Ammon's horn (tissue), 1 donor: ENCODE measurements around the gene TMEM242.
"Not testable (repeated sequence)": the region's sequence is repeated elsewhere in the genome, so short reads cannot be mapped to it uniquely, and the experiment has no call there.

Experiments
- DNase-seq: peaks from one replicate; pipeline ENCODE4 v3.0.0-alpha.2; 2016; ENCODE audit warnings: low spot score

The TMEM242 gene

DNA sequence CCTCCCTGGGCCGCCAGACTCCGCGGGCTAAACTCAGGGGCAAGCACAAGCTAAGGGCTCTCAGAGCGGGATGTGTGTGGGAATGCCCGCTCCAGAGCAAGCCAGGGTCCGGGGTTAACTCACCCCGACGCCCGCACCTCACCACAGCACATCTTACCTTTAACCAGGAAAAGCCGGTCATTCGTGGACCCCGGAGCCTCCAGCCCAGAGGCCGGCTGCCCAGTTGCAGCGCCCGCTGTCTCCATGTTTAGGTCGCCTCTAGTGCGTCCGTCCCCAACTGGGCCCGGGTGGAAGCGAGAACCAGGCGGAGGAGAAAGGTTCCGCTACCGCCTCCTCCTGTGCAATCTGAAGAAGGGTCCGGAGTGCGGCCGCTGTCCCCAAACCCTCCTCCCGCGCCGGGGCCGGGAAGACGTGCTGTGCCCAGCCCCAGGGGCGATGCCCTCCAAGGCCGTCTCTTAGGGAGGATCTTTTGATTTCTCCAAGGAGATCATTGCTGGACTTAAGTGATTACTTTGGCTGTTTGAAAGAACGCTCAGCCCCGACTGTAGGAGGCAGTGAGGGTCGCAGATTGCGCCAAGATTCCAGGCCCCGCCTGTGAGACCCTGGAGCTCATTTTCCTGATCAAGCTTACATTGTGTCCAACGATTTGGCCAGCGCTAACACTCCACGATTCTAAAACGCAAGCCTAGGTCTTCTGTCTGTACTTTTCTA is at the start of gene TMEM242:
Gene TMEM242 (minus strand): TSS at position 265 of the 711 bp plus-strand sequence. CDS start 20 bp downstream, at position 245.
- peak; percentile 92 for DNase-seq

DNA sequence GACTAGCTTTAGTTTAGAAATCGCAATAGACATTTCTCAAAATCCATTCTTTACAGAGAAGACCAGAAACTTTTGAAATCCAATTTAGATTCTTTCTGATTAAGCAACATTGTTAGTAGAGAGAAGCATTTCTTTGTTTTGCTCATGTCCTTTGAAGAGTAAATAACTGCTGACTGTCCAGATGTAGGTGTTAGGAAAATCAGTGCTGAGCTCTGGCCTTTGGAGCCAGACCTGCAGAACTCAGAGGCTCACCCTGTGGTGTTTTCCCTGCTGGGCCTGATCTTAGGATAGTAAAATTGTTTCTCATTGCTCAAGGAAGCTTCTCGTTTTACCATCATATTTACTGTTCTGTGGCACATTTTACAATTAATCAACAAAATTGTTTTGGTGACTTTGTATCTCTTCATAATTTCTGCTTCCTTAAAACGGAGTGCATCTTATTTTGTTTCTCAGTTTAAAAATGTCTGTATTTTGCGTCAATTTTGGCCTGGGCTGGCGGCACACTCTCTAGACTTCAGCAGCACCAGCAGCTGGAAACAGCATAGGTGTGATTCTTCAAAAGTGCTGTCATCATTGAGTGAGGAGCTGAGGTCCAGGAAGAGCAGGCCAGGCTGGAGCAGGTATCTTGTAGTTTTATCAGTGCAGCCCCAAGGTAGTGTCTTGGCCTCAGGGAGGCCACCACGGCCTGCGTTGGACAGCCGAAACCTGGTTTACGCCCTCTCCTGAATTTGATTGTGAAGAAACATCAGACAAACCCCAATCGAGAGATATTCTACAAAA is 49.4 kb upstream of the TMEM242 start:
- DNase-seq = no peak

DNA sequence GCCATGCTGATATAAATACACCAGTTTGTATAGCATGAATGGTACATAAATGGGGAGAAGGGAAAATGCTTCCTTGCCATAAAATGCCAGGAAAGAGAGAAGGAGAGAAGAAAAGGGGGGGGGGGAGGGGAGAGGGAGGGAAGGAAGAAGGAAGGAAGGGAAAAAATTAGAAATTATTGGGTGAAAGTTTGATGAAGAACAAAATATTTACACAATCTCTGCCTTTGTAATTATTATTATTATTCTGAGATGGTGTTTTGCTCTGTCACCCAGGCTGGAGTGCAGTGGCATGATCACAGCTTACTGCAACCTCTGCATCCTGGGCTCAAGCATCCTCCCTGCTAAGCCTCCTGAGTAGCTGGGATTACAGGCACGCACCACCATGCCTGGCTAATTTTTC is 47.4 kb upstream of the TMEM242 start:
- DNase-seq = no peak

DNA sequence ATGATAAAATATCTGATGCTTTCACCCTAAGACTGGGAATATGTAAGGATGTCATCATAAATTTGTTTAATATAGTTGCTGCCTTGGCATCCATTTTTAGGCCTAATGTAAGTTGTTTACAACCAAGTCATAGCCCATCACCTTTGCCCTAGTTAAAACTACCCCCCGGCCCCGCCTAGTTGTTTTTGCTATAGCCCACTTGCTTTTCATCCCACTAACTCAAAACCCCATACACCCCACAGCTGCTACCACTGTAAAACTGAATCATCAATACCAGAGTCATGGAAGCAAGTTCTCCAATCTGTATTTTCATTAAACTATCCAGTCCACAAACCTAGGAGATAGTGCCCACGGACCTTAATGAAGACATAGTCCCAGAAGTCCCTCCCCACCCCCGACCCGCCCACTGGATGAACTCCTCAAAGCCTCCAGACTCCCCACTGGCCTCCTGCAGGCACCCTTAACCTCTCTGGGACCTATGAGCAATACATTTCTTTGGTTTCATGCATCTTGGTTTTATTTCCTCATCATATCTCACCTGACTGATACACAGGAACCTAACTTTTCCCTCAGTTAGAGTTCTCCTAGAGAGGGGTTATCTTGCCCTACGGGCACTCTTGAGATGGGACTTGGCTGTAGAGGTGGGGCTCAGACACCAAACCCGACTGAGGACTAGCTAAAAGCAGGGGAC is 45.2 kb upstream of the TMEM242 start:
- no peak for DNase-seq

DNA sequence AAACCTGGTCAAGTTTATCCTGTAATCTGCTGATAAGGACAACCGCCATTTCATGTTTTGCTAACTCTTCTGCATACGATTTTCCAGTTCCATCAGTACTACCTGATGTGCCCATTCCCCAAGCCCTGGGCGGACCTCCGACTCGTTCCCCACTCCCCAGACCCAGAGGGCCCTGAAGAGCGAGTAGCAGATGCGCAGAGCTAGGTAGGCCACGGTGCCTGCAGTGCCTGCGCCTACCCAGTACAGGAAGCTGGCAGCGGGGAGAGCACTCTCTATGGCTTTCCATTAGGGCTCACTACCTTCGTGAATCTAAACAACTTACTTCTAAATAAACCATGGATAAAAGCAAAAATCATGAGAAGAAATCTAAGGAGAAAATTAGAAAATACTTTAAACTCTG is 43.3 kb upstream of the TMEM242 start:
- no peak for DNase-seq

DNA sequence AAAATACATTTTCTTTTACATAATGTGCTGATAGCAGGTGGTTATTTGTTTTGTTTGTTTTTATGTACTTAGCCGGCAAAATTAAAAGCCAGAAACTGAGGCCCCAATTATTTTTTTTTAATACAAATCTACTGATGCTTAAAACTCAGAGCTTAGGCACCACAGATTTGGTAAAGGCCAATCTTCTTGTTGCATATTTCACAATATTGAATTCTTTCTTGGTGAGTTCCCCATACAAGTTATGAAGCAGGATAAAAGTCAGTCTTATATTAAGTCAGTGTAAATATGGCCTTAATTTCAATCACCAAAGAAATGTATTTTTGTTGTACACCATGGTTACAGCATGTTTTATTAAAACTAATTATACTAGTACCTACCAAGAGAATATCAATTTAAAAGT is 41.4 kb upstream of the TMEM242 start:
- DNase-seq = no peak

DNA sequence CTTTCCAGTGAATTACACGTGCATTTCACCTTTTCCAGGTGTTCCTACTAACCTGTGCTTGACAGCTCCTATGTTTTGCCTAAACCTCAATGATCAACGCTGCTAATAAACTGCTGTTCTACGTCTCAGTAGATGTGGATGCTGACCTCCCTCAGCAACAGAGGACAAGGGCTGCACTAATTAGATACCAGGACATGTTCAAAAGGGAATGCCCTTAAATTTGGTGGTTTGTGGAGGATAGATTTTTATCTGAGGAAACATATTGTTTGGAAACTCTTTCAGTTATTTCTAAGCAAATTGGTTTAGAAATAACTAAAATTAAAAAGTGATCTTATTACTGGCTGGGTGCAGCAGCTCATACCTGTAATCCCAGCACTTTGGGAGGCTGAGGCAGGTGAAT is 38.6 kb upstream of the TMEM242 start:
- no peak for DNase-seq

DNA sequence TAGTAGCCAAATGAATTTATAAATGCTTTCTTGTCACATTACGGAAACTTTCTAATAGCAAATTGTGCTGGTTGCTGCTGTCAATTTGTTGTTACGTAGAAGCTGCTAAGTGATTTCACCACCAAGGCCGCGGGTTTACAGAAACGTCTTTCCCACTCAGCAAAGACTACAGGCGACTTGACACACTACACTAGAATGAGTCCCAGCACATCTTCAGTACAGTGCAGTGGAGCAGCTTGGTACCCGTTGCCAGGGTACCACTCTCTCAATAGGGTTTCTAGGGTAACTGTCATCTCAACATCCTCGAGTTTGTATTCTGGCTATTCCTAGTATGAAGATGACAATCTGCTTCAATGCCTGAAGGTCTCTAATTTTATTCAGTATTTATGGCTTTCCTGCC is 35.0 kb upstream of the TMEM242 start:
- DNase-seq = peak; percentile 49

DNA sequence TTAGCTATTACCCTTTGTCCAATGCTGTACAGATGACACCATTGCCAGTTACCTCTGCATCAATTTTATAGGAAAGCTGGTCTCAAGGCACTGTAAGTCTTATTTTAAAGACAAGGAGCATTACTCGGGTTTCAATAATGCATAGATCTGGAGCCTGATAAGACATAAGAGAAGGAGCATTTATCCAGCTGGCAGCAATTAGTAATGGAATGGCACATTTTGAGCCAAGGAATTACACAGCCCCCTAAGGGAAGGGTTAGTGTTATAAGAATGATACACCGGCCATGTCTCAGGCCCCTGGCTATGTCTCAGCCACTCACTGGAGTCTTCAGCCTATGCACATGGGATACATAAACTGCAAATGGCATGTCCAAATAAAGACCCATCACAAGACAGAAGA is 23.1 kb upstream of the TMEM242 start:
- DNase-seq = no peak

DNA sequence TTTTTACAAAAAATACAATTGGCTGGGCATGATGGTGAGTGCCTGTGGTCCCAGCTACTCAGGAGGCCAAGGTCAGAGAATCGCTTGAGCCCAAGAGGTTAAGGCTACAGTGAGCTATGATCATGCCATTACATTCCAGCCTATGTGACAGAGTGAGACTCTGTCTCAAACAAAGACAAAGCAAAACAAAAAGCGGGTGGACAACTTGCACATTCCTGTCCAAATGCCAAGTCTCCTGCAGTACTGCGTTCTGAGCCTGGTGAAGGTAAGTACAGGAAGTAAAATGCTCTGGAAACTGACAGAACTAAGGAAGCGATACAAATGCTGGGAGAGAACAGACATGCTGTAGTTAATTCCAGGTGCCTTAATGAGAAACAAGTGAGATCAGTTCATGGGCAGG is 20.4 kb upstream of the TMEM242 start:
- DNase-seq = no peak

DNA sequence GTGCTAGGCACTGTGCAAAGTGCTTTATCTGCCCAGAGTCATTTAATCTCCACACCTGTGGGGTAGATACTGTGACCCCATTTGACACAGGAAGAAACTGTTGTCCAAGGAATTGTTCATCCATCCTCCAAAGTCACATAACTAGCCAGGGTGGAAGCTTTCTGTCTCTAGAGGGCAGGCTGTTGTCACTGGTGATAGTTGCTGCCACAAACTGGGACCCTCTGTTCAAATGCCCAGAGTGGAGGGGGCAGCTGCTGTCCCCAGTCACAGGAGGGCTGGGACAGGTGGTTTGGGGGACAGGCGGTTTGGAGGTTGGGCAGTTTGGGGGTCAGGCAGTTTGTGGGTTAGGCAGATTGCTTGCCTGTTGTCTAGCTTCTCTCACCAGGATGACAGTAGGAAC is 16.1 kb upstream of the TMEM242 start:
- DNase-seq = no peak

DNA sequence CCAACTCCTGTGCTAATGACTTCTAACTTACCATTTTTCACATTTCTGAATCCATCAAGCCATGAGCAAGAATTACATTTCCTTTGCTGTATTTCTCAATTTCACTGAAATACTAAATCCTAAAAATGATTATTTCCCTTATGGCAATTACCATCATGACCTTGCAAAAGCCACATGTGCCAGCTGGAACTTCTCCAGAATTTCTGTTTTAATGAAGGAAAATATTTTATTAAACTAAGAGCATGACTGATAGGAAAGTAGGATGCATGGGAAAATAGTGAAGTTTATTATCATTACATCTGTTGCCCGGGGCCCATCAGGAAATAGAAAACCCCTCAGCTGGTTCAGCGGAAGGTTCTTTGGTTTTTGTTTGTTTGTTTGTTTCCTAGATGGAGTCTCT is 14.4 kb upstream of the TMEM242 start:
- DNase-seq = no peak

DNA sequence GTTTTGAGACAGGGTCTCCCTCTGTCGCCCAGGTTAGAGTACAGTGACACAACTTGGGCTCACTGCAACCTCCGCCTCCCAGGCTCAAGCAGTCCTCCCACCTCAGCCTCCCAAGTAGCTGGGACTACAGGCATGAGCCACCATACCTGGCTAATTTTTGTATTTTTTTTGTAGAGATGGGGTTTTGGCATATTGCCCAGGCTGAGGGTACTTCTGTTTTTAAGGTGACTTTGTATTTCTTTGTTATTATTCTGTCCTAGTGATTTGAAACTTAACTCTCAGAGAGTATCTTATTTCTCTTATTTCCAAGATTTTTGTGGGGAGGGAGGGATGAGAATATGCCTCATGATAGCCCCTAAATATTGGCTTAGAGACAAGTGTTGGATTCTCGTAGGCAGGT is 14.0 kb upstream of the TMEM242 start:
- DNase-seq = not testable (repeated sequence)

DNA sequence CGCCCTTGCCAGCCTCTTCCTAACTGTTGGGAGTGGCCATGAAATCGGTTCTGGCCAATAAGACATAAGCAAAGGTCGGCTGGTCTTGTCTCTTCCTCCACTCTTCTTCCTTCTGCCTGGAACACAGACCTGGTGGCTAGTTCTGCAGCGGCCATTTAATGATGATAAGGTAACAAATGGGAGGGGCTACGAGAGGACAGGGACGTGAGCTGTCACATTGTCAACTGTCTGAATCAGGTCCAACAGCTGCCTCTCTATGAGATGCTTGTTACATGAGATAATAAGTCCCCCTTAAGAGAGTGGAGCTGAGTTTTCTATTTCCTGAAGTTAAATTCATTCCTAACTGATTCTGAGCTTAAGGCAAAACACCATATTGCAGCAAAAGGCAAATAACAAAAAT is 12.5 kb upstream of the TMEM242 start:
- DNase-seq = no peak

DNA sequence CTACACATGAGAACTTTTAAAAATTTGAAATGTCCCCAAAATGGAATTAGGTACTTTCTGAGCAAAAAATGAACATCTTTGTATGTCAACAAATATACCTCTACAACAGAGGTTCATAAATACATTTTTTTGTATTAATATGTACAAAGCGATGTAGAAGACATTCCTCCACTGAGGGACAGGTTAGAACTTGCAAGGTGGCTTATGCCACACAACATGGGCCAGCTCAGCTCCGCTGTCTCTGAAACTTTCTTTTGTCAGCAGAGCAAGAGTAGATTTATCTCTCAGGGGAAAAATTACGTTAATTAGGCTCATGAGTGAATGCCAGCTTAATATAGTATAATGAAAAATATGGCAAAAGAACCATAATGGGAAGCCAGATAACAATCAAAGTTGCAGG is 10.6 kb upstream of the TMEM242 start:
- DNase-seq = no peak

DNA sequence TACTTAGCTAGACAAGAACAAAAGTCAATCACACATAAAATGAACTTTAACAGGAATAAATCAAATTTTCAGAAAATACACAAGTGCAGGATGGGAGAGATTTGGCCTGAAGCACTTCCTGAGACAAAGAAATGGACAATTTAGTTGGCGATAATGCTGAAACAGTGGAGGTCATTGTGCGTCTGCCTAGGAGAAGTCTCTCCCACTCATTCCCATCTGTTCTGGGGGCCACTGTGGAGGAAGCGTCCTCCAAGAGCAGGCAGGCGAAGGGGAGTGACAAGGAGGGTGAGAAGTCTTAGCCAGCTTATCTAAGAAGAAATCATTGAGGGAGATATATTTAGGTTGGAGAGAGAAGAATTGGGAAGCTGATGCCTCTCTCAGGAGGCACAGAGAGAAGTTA is 10.2 kb upstream of the TMEM242 start:
- no peak for DNase-seq

DNA sequence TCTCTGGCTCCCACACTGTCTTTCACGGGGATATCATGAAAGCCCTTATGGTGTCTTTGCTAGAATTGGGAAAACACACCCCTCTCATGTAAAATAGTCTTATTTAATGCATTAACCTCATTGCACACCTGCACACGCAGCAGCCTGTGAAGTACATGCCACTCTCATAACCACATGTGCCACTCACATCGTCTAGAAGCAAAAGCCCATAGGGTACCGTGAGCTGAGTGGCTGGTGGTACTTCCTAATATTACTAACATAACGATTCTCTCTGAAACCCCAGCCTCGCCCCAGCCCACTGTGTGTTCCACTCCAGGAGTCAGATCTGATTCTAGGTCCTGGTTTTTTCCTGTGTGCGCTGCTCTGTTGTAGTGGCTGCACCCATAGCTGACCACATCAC is 9.5 kb upstream of the TMEM242 start:
- DNase-seq = no peak

DNA sequence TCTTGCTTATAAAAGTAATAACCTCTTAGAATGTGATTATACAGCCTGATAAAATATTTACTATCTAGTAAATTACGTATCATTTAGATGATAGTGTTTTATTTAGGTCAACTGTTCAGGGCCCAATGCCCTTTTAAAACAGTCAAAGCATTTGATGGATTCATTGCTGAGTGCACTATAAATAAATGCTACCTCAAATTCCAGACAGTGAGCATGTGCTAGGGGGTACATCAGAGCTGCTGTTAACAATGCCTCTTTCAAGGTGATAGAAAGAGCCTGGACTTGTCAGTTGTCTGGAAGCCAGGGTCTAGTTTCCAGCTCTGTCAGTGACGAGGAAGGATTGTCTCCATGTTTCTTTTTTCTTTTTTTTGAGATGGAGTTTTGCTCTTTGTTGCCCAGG is 7.5 kb upstream of the TMEM242 start:
- DNase-seq = no peak

DNA sequence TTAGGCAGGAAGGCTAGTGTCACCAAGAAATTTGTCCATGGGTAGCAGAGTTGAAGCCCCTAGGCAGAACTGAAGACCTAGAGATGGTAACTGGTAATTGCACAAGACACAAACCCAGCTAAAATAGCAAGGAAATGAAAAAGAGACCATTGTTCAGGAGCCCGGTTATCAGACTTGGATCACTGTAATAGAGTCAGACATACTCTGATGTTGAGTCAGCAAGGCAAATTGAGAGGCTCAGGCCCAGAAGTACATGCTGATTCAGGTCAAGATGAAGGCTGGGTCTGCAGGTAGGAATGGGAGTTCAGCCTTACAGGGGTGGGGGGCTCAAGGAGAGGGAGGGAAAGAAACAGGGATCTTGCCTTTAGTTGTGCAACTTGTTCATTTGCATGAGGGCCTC is 6.5 kb upstream of the TMEM242 start:
- no peak for DNase-seq

DNA sequence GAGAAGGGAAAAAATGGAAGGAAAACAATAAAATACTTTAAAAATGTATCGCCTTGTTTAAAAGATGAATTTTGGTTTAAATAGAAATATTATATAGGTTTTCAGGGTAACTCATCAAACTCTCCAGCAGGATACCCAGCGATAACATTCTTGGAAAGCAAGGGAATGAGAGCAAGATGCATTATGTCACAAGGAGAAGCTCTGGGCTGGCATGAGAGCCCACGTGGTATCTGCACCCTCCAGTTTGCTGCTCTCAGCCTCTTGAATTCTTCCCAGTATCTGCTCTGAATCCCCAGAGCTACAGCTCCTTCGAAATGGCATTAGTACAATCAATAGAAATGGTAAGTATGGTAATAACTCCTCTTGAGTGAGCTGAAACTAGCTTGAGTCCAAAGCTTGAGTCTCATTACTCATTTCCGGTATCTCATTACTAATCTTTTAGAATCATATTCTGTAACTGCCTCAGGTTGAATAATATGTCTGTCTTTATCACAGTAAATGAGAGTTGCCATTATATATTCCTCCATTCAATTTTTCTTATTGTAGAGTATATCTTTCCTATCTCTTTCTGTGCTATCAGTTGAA is 4.9 kb upstream of the TMEM242 start:
- DNase-seq = no peak

DNA sequence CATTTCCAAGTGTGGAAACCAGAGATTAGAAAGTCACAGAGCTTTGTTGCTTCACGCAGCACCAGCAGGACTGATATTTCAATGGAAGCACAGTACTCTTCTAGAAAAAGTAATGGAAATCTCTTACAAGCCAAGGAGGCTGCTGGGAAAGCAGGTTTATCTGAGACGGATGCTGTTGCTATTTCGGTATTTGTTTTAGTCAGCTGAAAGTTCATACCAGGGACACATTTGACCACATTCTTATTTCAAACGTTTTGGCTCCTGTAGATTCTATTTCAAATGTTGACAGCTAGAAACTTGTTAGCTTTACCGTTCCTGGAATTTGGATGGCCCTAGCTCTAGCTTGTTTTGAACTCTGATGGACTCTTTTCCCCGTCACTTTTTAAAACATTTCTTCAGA is 3.7 kb upstream of the TMEM242 start:
- no peak for DNase-seq

DNA sequence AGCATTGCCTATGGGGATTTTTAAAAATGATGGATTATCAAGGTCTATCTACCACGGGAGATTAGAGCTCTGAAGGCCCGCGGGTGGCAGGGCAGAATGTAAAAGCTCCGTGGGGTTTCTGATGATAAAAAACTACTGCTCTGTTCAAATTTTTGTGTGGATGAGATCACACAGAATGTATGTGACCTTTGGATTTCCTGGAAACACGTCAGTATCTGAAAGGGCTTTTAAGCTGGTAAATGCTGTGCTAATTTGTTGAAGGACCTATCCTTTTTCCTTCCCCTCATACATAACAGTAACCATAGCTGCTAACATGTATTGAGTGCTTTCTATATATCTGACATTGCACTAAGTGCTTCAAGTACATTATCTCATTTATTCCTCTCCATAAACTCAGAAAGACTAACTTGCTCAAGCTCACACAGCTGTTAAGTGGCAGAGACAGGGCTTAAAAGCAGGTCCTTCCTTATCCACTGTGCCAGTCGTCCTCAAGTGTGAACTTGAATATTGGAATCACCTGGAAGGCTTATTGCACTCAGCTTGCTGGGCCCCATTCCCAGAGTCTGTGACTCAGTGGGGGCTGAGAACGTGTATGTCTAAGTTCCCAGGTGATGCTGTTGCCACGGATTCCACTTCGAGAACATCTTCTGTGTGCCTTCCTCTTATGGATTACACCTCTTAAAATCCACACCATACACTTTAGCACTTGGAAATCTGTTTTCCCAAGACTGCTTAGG is 1.9 kb upstream of the TMEM242 start:
- no peak for DNase-seq
